ENCODE measurements around the gene TBC1D5. TPM values are rescaled to one million over a fixed set of nuclear protein-coding genes. Genes with fewer than 3 reads are reported as not detected.

The TBC1D5 gene
- polyA plus RNA-seq, 2 of the 4 experiments (the other 2 are of a cell fraction): 36.7 to 72.2 TPM

DNA sequence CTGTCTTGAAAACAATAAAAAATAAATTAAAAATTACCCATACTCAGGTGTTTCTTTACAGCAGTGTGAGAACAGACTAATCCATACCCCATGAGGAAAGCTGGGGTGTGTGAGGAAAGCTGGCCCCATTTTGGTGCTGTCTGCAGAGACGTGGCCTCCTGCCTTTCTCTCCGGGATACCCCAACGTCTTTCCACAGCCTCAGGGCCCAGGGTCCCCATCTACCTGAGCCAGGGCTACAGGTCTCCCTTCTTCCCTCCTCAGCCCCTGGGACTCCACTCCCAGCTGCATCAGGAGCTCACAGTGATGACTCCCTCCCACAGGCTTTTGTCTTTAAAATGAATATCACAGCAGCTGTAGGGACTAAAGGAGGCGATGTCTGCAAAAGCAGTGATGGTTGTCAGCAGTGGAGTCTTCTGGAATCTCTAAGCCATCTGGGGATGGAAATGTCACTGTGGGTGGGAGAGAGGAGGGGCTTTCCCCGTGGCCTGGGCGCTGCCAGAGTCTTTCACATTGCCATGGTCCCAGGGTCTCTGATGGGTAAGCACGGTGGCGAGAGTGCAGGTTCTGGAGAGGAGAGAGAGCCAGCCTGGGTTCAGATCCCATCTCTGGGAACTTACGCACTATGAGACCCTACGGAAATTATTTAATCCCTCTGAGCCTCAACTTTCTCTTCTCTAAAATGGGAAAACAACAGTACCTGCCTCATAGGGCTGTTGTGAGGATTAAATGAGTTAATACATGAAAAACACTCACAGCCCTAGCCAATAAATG lies 598.4 kb downstream of the TBC1D5 start:
- FAIRE-seq: no peak
- POLR2A ChIA-PET: no interaction called here
- TF ChIP-seq POLR2A (IDR thresholded peaks at IDR 0.05; ENCODE audit: low read length) (no peak), TFCP2L1 (CRISPR knock-in tag; IDR thresholded peaks at IDR 0.05) (no peak), EP300 (IDR thresholded peaks at IDR 0.05) (no peak), RARB (CRISPR knock-in tag; IDR thresholded peaks at IDR 0.05) (no peak), JUN (IDR thresholded peaks at IDR 0.05) (no peak), CBX8 (IDR thresholded peaks at IDR 0.05) (no peak), RAD21 (conservative IDR thresholded peaks at IDR 0.05 in 1 of 2, IDR thresholded peaks at IDR 0.05 in 1 of 2) (no peak), CHD4 (IDR thresholded peaks at IDR 0.05; ENCODE audit: borderline replicate concordance) (no peak), SMC3 (IDR thresholded peaks at IDR 0.05) (no peak), ZC3H11A (IDR thresholded peaks at IDR 0.05) (no peak), CEBPB (IDR thresholded peaks at IDR 0.05) (no peak), EHMT2 (IDR thresholded peaks at IDR 0.05; ENCODE audit: low read depth) (no peak), HDAC2 (IDR thresholded peaks at IDR 0.05) (no peak), PHF8 (IDR thresholded peaks at IDR 0.05; ENCODE audit: borderline replicate concordance, low read depth) (no peak), HEYL (CRISPR knock-in tag; IDR thresholded peaks at IDR 0.05) (no peak), EHF (CRISPR knock-in tag; IDR thresholded peaks at IDR 0.05) (no peak)
- TF ChIP-seq, protein P1, sequence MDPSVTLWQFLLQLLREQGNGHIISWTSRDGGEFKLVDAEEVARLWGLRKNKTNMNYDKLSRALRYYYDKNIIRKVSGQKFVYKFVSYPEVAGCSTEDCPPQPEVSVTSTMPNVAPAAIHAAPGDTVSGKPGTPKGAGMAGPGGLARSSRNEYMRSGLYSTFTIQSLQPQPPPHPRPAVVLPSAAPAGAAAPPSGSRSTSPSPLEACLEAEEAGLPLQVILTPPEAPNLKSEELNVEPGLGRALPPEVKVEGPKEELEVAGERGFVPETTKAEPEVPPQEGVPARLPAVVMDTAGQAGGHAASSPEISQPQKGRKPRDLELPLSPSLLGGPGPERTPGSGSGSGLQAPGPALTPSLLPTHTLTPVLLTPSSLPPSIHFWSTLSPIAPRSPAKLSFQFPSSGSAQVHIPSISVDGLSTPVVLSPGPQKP (IDR thresholded peaks at IDR 0.05; ENCODE audit: low read depth, low read length): no peak
- no peak overlapping the region for H3K27ac ChIP-seq
- H3K9me3 ChIP-seq: no peaks in the 10 kb centered on the region
- no peak for ATAC-seq
- no peak overlapping the region for H3K4me3 ChIP-seq
- H3K4me2 ChIP-seq: no peak overlapping the region
- H3K4me1 ChIP-seq: no peaks in the 10 kb centered on the region
- DNase-seq (ENCODE audit: low read depth in 1 of 2, low spot score in 1 of 2): no peak
- CTCF ChIA-PET: interaction anchor here (1.2 kb wide), 1 partner anchor 10 kb away, joined by 4 read pairs; no protein-coding TSS in a partner anchor
- WGBS (ENCODE audit: missing lambda C conversion rate): 77% methylated on average over 10 of the region's 10 CpGs

GRCh38 chr3:17142516-17142915 lies 599.9 kb downstream of the TBC1D5 start:
- H3K4me2 ChIP-seq: no peak overlapping the region
- H3K9me3 ChIP-seq: no peaks in the 10 kb centered on the region
- ChIA-PET POLR2A (no interaction called here), CTCF (no interaction called here)
- ATAC-seq (no peak), FAIRE-seq (no peak), DNase-seq (ENCODE audit: low read depth in 1 of 2, low spot score in 1 of 2) (no peak)
- H3K4me1 ChIP-seq: no peaks in the 10 kb centered on the region
- H3K4me3 ChIP-seq: no peak overlapping the region
- no peak overlapping the region for H3K27ac ChIP-seq
- 83% methylated on average over 10 of the region's 10 CpGs for WGBS (ENCODE audit: missing lambda C conversion rate)
- TF ChIP-seq MAFK (IDR thresholded peaks at IDR 0.05; ENCODE audit: partially characterized antibody): no peak
- no peak for TF ChIP-seq JUN (IDR thresholded peaks at IDR 0.05)
- TF ChIP-seq, protein P2, sequence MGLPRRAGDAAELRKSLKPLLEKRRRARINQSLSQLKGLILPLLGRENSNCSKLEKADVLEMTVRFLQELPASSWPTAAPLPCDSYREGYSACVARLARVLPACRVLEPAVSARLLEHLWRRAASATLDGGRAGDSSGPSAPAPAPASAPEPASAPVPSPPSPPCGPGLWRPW (IDR thresholded peaks at IDR 0.05): no peak
- TF ChIP-seq CEBPB (IDR thresholded peaks at IDR 0.05): no peak
- TF ChIP-seq FOXS1 (CRISPR knock-in tag; IDR thresholded peaks at IDR 0.05): no peak
- TF ChIP-seq, protein P3, sequence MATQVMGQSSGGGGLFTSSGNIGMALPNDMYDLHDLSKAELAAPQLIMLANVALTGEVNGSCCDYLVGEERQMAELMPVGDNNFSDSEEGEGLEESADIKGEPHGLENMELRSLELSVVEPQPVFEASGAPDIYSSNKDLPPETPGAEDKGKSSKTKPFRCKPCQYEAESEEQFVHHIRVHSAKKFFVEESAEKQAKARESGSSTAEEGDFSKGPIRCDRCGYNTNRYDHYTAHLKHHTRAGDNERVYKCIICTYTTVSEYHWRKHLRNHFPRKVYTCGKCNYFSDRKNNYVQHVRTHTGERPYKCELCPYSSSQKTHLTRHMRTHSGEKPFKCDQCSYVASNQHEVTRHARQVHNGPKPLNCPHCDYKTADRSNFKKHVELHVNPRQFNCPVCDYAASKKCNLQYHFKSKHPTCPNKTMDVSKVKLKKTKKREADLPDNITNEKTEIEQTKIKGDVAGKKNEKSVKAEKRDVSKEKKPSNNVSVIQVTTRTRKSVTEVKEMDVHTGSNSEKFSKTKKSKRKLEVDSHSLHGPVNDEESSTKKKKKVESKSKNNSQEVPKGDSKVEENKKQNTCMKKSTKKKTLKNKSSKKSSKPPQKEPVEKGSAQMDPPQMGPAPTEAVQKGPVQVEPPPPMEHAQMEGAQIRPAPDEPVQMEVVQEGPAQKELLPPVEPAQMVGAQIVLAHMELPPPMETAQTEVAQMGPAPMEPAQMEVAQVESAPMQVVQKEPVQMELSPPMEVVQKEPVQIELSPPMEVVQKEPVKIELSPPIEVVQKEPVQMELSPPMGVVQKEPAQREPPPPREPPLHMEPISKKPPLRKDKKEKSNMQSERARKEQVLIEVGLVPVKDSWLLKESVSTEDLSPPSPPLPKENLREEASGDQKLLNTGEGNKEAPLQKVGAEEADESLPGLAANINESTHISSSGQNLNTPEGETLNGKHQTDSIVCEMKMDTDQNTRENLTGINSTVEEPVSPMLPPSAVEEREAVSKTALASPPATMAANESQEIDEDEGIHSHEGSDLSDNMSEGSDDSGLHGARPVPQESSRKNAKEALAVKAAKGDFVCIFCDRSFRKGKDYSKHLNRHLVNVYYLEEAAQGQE (IDR thresholded peaks at IDR 0.05): no peak
- TF ChIP-seq RNF2 (IDR thresholded peaks at IDR 0.05; ENCODE audit: borderline replicate concordance, low read depth): no peak
- no peak for TF ChIP-seq POLR2AphosphoS2 (conservative IDR thresholded peaks at IDR 0.05; ENCODE audit: low read length)
- no peak for TF ChIP-seq CHD4 (IDR thresholded peaks at IDR 0.05; ENCODE audit: borderline replicate concordance)
- no peak for TF ChIP-seq PBX3 (IDR thresholded peaks at IDR 0.05)
- TF ChIP-seq, protein P1 (IDR thresholded peaks at IDR 0.05; ENCODE audit: low read depth, low read length): no peak

Measured in A549 (cell line).